ENCODE measurements around the gene DHDH.
A peak's percentile ranks its signal among the peaks of the same experiment; 100 is the strongest.
"Not testable (repeated sequence)": the region's sequence is repeated elsewhere in the genome, so short reads cannot be mapped to it uniquely, and the experiment has no call there.

The DHDH gene

GRCh38 chr19:48915757-48916156 lies 17.7 kb upstream of the DHDH start:
- H4K20me1 ChIP-seq (ENCODE audit: insufficient read depth, low read length): 0 out of 2 replicates have a peak, but pooled peaks cover 5% of the 10 kb centered on the region
- DNase-seq: no peak

GRCh38 chr19:48918071-48918470 lies 15.4 kb upstream of the DHDH start:
- H3K9me3 ChIP-seq (ENCODE audit: insufficient read depth, low read length, severe bottlenecking): no peaks in the 10 kb centered on the region
- ATAC-seq (ENCODE audit: insufficient read depth, low read depth) (no peak), DNase-seq (no peak)
- H3K4me3 ChIP-seq (ENCODE audit: low read depth in 1 of 2, low read length in 2 of 2): no peak overlapping the region
- no peaks in the 10 kb centered on the region for H3K27me3 ChIP-seq (ENCODE audit: insufficient read depth, low read length, poor library complexity)
- H3K79me2 ChIP-seq (ENCODE audit: insufficient read depth, low read length): no peaks in the 10 kb centered on the region
- no peak overlapping the region for H3K9ac ChIP-seq (ENCODE audit: low read depth, low read length)
- H3K27ac ChIP-seq (ENCODE audit: low read length): no peak overlapping the region
- no peaks in the 10 kb centered on the region for H3K4me1 ChIP-seq (ENCODE audit: insufficient read depth, low read length)
- TF ChIP-seq CTCF (IDR thresholded peaks at IDR 0.05; ENCODE audit: borderline replicate concordance, extremely low read depth, low read length, poor library complexity, severe bottlenecking) (no peak), EZH2 (IDR thresholded peaks at IDR 0.05; ENCODE audit: borderline replicate concordance, low read depth, low read length, severe bottlenecking) (no peak)
- 0 out of 2 replicates have a peak, but pooled peaks cover 6% of the 10 kb centered on the region for H4K20me1 ChIP-seq (ENCODE audit: insufficient read depth, low read length)
- no peak overlapping the region for H2AFZ ChIP-seq (ENCODE audit: low read depth, low read length)
- no peak overlapping the region for H3K4me2 ChIP-seq (ENCODE audit: insufficient read depth, low read length)
- peaks cover 70% of the 10 kb centered on the region for H3K36me3 ChIP-seq (ENCODE audit: insufficient read depth, low read length)

More at GRCh38 chr19:48915757-48916156, 17.7 kb upstream of the DHDH start:
- ATAC-seq (ENCODE audit: insufficient read depth, low read depth): no peak
- Histone ChIP-seq H3K9ac (ENCODE audit: low read depth, low read length) (no peak overlapping the region), H3K4me3 (ENCODE audit: low read depth in 1 of 2, low read length in 2 of 2) (no peak overlapping the region), H3K79me2 (ENCODE audit: insufficient read depth, low read length) (no peaks in the 10 kb centered on the region), H3K9me3 (ENCODE audit: insufficient read depth, low read length, severe bottlenecking) (no peaks in the 10 kb centered on the region), H3K27me3 (ENCODE audit: insufficient read depth, low read length, poor library complexity) (no peaks in the 10 kb centered on the region), H3K27ac (ENCODE audit: low read length) (no peak overlapping the region), H2AFZ (ENCODE audit: low read depth, low read length) (no peak overlapping the region), H3K4me2 (ENCODE audit: insufficient read depth, low read length) (no peak overlapping the region), H3K4me1 (ENCODE audit: insufficient read depth, low read length) (no peaks in the 10 kb centered on the region), H3K36me3 (ENCODE audit: insufficient read depth, low read length) (peaks cover 70% of the 10 kb centered on the region)
- no peak for TF ChIP-seq CTCF (IDR thresholded peaks at IDR 0.05; ENCODE audit: borderline replicate concordance, extremely low read depth, low read length, poor library complexity, severe bottlenecking)
- no peak for TF ChIP-seq EZH2 (IDR thresholded peaks at IDR 0.05; ENCODE audit: borderline replicate concordance, low read depth, low read length, severe bottlenecking)

- Histone ChIP-seq H3K27me3 (ENCODE audit: insufficient read depth, low read length, poor library complexity) (no peaks in the 10 kb centered on the region), H4K20me1 (ENCODE audit: insufficient read depth, low read length) (0 out of 2 replicates have a peak, but pooled peaks cover 4% of the 10 kb centered on the region), H3K4me1 (ENCODE audit: insufficient read depth, low read length) (no peaks in the 10 kb centered on the region), H3K9ac (ENCODE audit: low read depth, low read length) (no peak overlapping the region), H3K79me2 (ENCODE audit: insufficient read depth, low read length) (no peaks in the 10 kb centered on the region), H3K4me2 (ENCODE audit: insufficient read depth, low read length) (no peak overlapping the region), H3K36me3 (ENCODE audit: insufficient read depth, low read length) (peaks cover 66% of the 10 kb centered on the region), H3K27ac (ENCODE audit: low read length) (no peak overlapping the region), H3K9me3 (ENCODE audit: insufficient read depth, low read length, severe bottlenecking) (no peaks in the 10 kb centered on the region), H3K4me3 (ENCODE audit: low read depth in 1 of 2, low read length in 2 of 2) (no peak overlapping the region), H2AFZ (ENCODE audit: low read depth, low read length) (no peak overlapping the region)
- TF ChIP-seq CTCF (IDR thresholded peaks at IDR 0.05; ENCODE audit: borderline replicate concordance, extremely low read depth, low read length, poor library complexity, severe bottlenecking) (no peak), EZH2 (IDR thresholded peaks at IDR 0.05; ENCODE audit: borderline replicate concordance, low read depth, low read length, severe bottlenecking) (no peak)
- peak; percentile 38 for DNase-seq
- peak; percentile 77 for ATAC-seq (ENCODE audit: insufficient read depth, low read depth)
Observed at GRCh38 chr19:48918801-48919247, 14.7 kb upstream of the DHDH start.

GRCh38 chr19:48919271-48919670 lies 14.2 kb upstream of the DHDH start:
- peaks cover 63% of the 10 kb centered on the region for H3K36me3 ChIP-seq (ENCODE audit: insufficient read depth, low read length)

More at GRCh38 chr19:48919271-48919670, 14.2 kb upstream of the DHDH start:
- not testable (repeated sequence) for H3K4me3 ChIP-seq (ENCODE audit: low read depth in 1 of 2, low read length in 2 of 2); H3K79me2 ChIP-seq (ENCODE audit: insufficient read depth, low read length); DNase-seq; H3K9ac ChIP-seq (ENCODE audit: low read depth, low read length); H3K27ac ChIP-seq (ENCODE audit: low read length); H3K4me2 ChIP-seq (ENCODE audit: insufficient read depth, low read length); H2AFZ ChIP-seq (ENCODE audit: low read depth, low read length); H4K20me1 ChIP-seq (ENCODE audit: insufficient read depth, low read length); H3K4me1 ChIP-seq (ENCODE audit: insufficient read depth, low read length); H3K27me3 ChIP-seq (ENCODE audit: insufficient read depth, low read length, poor library complexity); ATAC-seq (ENCODE audit: insufficient read depth, low read depth); H3K9me3 ChIP-seq (ENCODE audit: insufficient read depth, low read length, severe bottlenecking)

Measured in DND-41 (cell line).